NCI-H146 treated with DMSO at 0.1 percent for 48 hours (cell line): ENCODE measurements around the gene KLRF1.

ENCODE experiments used
- DNase-seq: peaks from one replicate; lab custom pipeline; 2025; ENCODE audit not compliant: unreplicated experiment; lab: John Stamatoyannopoulos, UW

Gene KLRF1

GRCh38 chr12:9808504-9808903 lies 18.8 kb upstream of the KLRF1 start:
- DNase-seq = no peak

- no peak for DNase-seq
Measured at GRCh38 chr12:9809338-9809737, 17.9 kb upstream of the KLRF1 start.

- no peak for DNase-seq
Measured at GRCh38 chr12:9809866-9810265, 17.4 kb upstream of the KLRF1 start.

- no peak for DNase-seq
Measured at GRCh38 chr12:9810671-9811070, 16.6 kb upstream of the KLRF1 start.

- DNase-seq = no peak
Measured at GRCh38 chr12:9811621-9812020, 15.7 kb upstream of the KLRF1 start.

- DNase-seq = no peak
Measured at GRCh38 chr12:9813821-9814798, 13.2 kb upstream of the KLRF1 start.

- DNase-seq = no peak
Measured at GRCh38 chr12:9820281-9820930, 6.9 kb upstream of the KLRF1 start.

GRCh38 chr12:9829483-9829882 lies 2.2 kb downstream of the KLRF1 start:
- no peak for DNase-seq

GRCh38 chr12:9829982-9830381 lies 2.7 kb downstream of the KLRF1 start:
- DNase-seq = no peak

- no peak for DNase-seq
Measured at GRCh38 chr12:9831720-9832119, 4.4 kb downstream of the KLRF1 start.

- DNase-seq = no peak
Measured at GRCh38 chr12:9843407-9843806, 16.1 kb downstream of the KLRF1 start.

- DNase-seq = no peak
Measured at GRCh38 chr12:9848899-9849298, 21.6 kb downstream of the KLRF1 start.

- DNase-seq = no peak
Measured at GRCh38 chr12:9851050-9851449, 23.8 kb downstream of the KLRF1 start.

GRCh38 chr12:9851927-9852326 lies 24.6 kb downstream of the KLRF1 start:
- no peak for DNase-seq

- no peak for DNase-seq
Measured at GRCh38 chr12:9856151-9856550, 28.9 kb downstream of the KLRF1 start.

- DNase-seq = no peak
Measured at GRCh38 chr12:9856894-9857293, 29.6 kb downstream of the KLRF1 start.

- no peak for DNase-seq
Measured at GRCh38 chr12:9858135-9858534, 30.9 kb downstream of the KLRF1 start.

GRCh38 chr12:9864913-9865675 lies 37.8 kb downstream of the KLRF1 start:
- no peak for DNase-seq

GRCh38 chr12:9866860-9867269 lies 39.6 kb downstream of the KLRF1 start:
- DNase-seq = no peak

GRCh38 chr12:9867531-9867930 lies 40.2 kb downstream of the KLRF1 start:
- DNase-seq = no peak

GRCh38 chr12:9868311-9868801 lies 41.1 kb downstream of the KLRF1 start:
- no peak for DNase-seq
